ENCODE measurements around the gene ZNF512B. TPM values are rescaled to one million over a fixed set of nuclear protein-coding genes. Genes with fewer than 3 reads are reported as not detected.

ZNF512B gene
- total RNA-seq, 1 experiment from 2014 or later: 10.3 TPM

DNA sequence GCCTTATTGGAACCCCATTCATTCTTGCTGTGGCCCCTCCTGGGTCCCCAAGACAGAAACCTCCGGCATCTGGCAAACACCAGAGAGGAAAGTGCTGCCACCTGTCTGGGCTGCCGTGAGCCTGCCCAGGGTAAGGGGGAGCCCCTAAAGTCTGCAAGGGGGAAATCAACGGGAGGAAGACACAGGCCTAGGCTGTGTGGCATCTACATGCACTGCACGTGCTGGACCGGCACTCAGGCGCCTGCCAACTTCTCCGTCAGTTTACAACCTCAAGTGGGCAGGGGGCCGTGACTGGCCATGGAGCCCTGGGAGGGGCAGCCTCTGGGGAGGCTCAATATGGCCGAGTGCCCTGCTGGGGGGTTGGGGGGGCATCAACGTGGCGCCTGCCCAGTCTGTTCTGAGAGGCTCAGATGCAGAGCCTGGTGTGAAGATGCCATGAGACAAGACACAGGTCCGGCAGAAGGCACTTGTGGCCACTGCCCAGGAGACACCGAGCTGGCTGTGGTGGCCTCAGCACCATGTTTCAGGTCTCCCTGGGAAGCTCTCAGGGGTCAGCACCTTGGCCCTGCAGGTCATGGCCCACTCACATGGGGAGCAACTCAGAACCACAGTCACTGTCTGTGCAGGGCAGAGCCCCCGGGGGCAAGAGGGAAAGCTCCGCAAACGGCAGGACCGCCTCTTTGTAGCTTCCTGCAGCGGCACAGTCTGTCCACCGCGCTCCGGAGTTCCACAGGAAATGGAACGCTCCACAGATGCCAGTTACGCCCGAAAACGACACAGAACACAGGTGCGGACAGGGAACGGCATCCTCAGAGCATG lies 21.9 kb downstream of the ZNF512B start:
- Histone ChIP-seq H3K9me2 (ENCODE audit: insufficient read depth) (no peaks in the 10 kb centered on the region), H3K4me3 (replicated peaks in 1 of 2; ENCODE audit: low read depth in 1 of 2, low read length in 2 of 2) (no peak overlapping the region), H2AFZ (ENCODE audit: low read depth, low read length, poor library complexity, severe bottlenecking) (no peak overlapping the region), H3K4me1 (ENCODE audit: control insufficient read depth in 1 of 2, insufficient read depth in 2 of 2, low read length in 2 of 2) (peaks cover 8 to 33% of the 10 kb centered on the region in 2 experiments; a peak in 3 of 4 replicates), H3K27me3 (ENCODE audit: insufficient read depth, low read length) (no peaks in the 10 kb centered on the region), H3K9ac (ENCODE audit: low read length) (no peak overlapping the region), H3K79me2 (ENCODE audit: insufficient read depth, low read length) (peaks cover 77% of the 10 kb centered on the region), H3K9me3 (ENCODE audit: control insufficient read depth in 1 of 2, insufficient read depth in 1 of 2, low read depth in 1 of 2, low read length in 2 of 2) (no peaks in the 10 kb centered on the region), H3K4me2 (ENCODE audit: low read length) (no peak overlapping the region), H4K20me1 (ENCODE audit: insufficient read depth) (no peaks in the 10 kb centered on the region; the same call in 1 of the 2 replicates), H3K27ac (ENCODE audit: low read depth, low read length) (peak overlapping the region; percentile 17; the same call in 1 of the 2 replicates), H3K36me3 (ENCODE audit: control insufficient read depth in 1 of 2, insufficient read depth in 2 of 2, low read length in 2 of 2) (peaks cover 16 to 22% of the 10 kb centered on the region in 2 experiments; a peak in 2 of 4 replicates)
- ChIA-PET CTCF (no interaction called here), POLR2A (no interaction called here), RAD21 (ENCODE audit: low non-redundant PET in 1 of 2, low total read pairs in 2 of 2, uncharacterized antibody in 2 of 2, unreplicated experiment in 2 of 2) (no interaction called here)
- BruUV-seq (replicated peaks): no TSS peak
- intact Hi-C loops (cut with micrococcal nuclease): no loop called here
- no peak for ATAC-seq
- no peak for DNase-seq (ENCODE audit: low read depth, low spot score)
- TF ChIP-seq SRF (IDR thresholded peaks at IDR 0.05; ENCODE audit: low read depth) (no peak), RAD21 (IDR thresholded peaks at IDR 0.05; ENCODE audit: low read depth) (no peak), POLR2A (IDR thresholded peaks at IDR 0.05; ENCODE audit: borderline replicate concordance, extremely low read depth, insufficient read depth, insufficient read length) (no peak), CBX3 (IDR thresholded peaks at IDR 0.05; ENCODE audit: low read depth) (no peak), TCF7L2 (IDR thresholded peaks at IDR 0.05; ENCODE audit: borderline replicate concordance, extremely low read depth, insufficient read depth, insufficient read length) (no peak)

- Histone ChIP-seq H3K4me1 (ENCODE audit: control insufficient read depth in 1 of 2, insufficient read depth in 2 of 2, low read length in 2 of 2) (peaks cover 8 to 30% of the 10 kb centered on the region in 2 experiments; a peak in 3 of 4 replicates), H3K4me2 (ENCODE audit: low read length) (no peak overlapping the region), H3K9me3 (ENCODE audit: control insufficient read depth in 1 of 2, insufficient read depth in 1 of 2, low read depth in 1 of 2, low read length in 2 of 2) (no peaks in the 10 kb centered on the region), H3K79me2 (ENCODE audit: insufficient read depth, low read length) (peaks cover 70% of the 10 kb centered on the region), H3K36me3 (ENCODE audit: control insufficient read depth in 1 of 2, insufficient read depth in 2 of 2, low read length in 2 of 2) (peaks cover 16 to 27% of the 10 kb centered on the region in 2 experiments; a peak in 2 of 4 replicates), H3K9ac (ENCODE audit: low read length) (no peak overlapping the region), H2AFZ (ENCODE audit: low read depth, low read length, poor library complexity, severe bottlenecking) (no peak overlapping the region), H3K27me3 (ENCODE audit: insufficient read depth, low read length) (no peaks in the 10 kb centered on the region), H3K9me2 (ENCODE audit: insufficient read depth) (no peaks in the 10 kb centered on the region), H3K27ac (ENCODE audit: low read depth, low read length) (peak overlapping the region; percentile 17; the same call in 1 of the 2 replicates), H3K4me3 (replicated peaks in 1 of 2; ENCODE audit: low read depth in 1 of 2, low read length in 2 of 2) (no peak overlapping the region), H4K20me1 (ENCODE audit: insufficient read depth) (no peaks in the 10 kb centered on the region; the same call in 1 of the 2 replicates)
- POLR2A ChIA-PET: no interaction called here
- ATAC-seq (no peak), DNase-seq (ENCODE audit: low read depth, low spot score) (no peak)
- CTCF ChIA-PET: no interaction called here
- no peak for TF ChIP-seq ZBTB33 (IDR thresholded peaks at IDR 0.05; ENCODE audit: extremely low read depth, insufficient replicate concordance, low read length)
- intact Hi-C loops (cut with micrococcal nuclease): no loop called here
- RAD21 ChIA-PET (ENCODE audit: low non-redundant PET in 1 of 2, low total read pairs in 2 of 2, uncharacterized antibody in 2 of 2, unreplicated experiment in 2 of 2): no interaction called here
- no TSS peak for BruUV-seq (replicated peaks)
Observed at GRCh38 chr20:63946986-63947637, 22.6 kb downstream of the ZNF512B start.

Measured in HCT116 (cell line).